ENCODE data around the gene BRPF3. TPM values are rescaled to one million over a fixed set of nuclear protein-coding genes. Genes with fewer than 3 reads are reported as not detected.

The BRPF3 gene
- total and polyA plus RNA-seq, 2 donors (not counting 3 experiments of a cell fraction or from before 2014, with no cell fraction given) = 30.5 to 35.7 TPM

- Histone ChIP-seq H4K20me1 (replicated peaks; ENCODE audit: control insufficient read depth, extremely low read depth, insufficient read depth, low read length) (peaks cover 2% of the 10 kb centered on the region), H3K4me3 (replicated peaks in 1 of 3; ENCODE audit: insufficient read depth in 1 of 3, low read depth in 1 of 3, low read length in 3 of 3) (no peak overlapping the region), H3K36me3 (ENCODE audit: control insufficient read depth in 2 of 2, extremely low read depth in 1 of 2, insufficient read depth in 2 of 2, low read length in 2 of 2) (peaks cover 34 to 50% of the 10 kb centered on the region in 2 experiments), H3K4me1 (ENCODE audit: control insufficient read depth, extremely low read depth, insufficient read depth, low read length) (peaks cover 15% of the 10 kb centered on the region), H3K9me3 (replicated peaks; ENCODE audit: control insufficient read depth, insufficient read depth, low read length) (no peaks in the 10 kb centered on the region), H3K9me1 (replicated peaks; ENCODE audit: control insufficient read depth, extremely low read depth, insufficient read depth, low read length) (no peaks in the 10 kb centered on the region), H3K27me3 (ENCODE audit: control insufficient read depth in 2 of 2, insufficient read depth in 2 of 2, low read length in 2 of 2) (no peaks in the 10 kb centered on the region), H3K79me2 (ENCODE audit: control insufficient read depth, insufficient read depth, low read length) (peaks cover 3% of the 10 kb centered on the region), H3K27ac (ENCODE audit: insufficient read depth, low read depth, low read length) (no peak overlapping the region), H2AFZ (ENCODE audit: low read depth, low read length) (no peak overlapping the region), H3K4me2 (ENCODE audit: insufficient read depth, low read length) (no peak overlapping the region), H3K9ac (replicated peaks; ENCODE audit: extremely low read depth, insufficient read depth, low read length) (no peak overlapping the region)
- ChIA-PET POLR2A (no interaction called here), CTCF (interaction anchor here (1.0 kb wide), 1 partner anchor 82 kb away, joined by 4 read pairs; no protein-coding TSS in a partner anchor)
- no TSS peak for BruUV-seq (replicated peaks)
- DNase-seq (ENCODE audit: low read depth, low spot score) (no peak), FAIRE-seq (no peak)
- intact Hi-C loops (cut with micrococcal nuclease) (no loop called here), dilution Hi-C loops (cut with MboI; ENCODE audit: extremely low pct_ligation_motif_present, low sequenced_read_pairs) (no loop called here)
- TF ChIP-seq CTCF (IDR thresholded peaks at IDR 0.05; ENCODE audit: extremely low read depth in 1 of 2, insufficient read depth in 1 of 2, low read depth in 1 of 2, low read length in 2 of 2) (no peak), MYC (IDR thresholded peaks at IDR 0.05; ENCODE audit: low read depth, low read length) (no peak), FOS (IDR thresholded peaks at IDR 0.05; ENCODE audit: borderline replicate concordance, insufficient read depth, low read length) (no peak), GATA2 (IDR thresholded peaks at IDR 0.05; ENCODE audit: insufficient read depth, insufficient read length, low read depth, low read length) (no peak), MAX (IDR thresholded peaks at IDR 0.05; ENCODE audit: insufficient read depth, insufficient read length) (no peak), POLR2A (IDR thresholded peaks at IDR 0.05; ENCODE audit: low read depth, low read length) (no peak), JUN (IDR thresholded peaks at IDR 0.05; ENCODE audit: borderline replicate concordance, insufficient read depth, insufficient read length, low read depth) (no peak), EZH2 (IDR thresholded peaks at IDR 0.05; ENCODE audit: borderline replicate concordance, low read depth, low read length, severe bottlenecking) (no peak), POLR2AphosphoS5 (IDR thresholded peaks at IDR 0.05; ENCODE audit: insufficient read depth, low read depth, low read length) (no peak)
Observed at GRCh38 chr6:36220226-36220625, 23.7 kb downstream of the BRPF3 start.

Measured in endothelial cell of umbilical vein (primary cell).